PC-9 (cell line): ENCODE results near the gene TAS1R3. TPM values are rescaled to one million over a fixed set of nuclear protein-coding genes. Genes with fewer than 3 reads are reported as not detected.

ENCODE experiments used
- BruUV-seq: library from RNA; stranded (reverse); fragments of 400-500 nt; replicated peaks from 2 replicates; lab custom pipeline; 2021; lab: Mats Ljungman, UMichigan
- CTCF ChIA-PET: fragments of 300-600 bp; sonication (Branson Sonifier 250); formaldehyde crosslinking; loops from one replicate; lab custom pipeline; 2022; ENCODE audit warnings: antibody characterized with exemption; lab: Charles Lee
- POLR2A ChIA-PET: fragments of 300-600 bp; sonication (Branson Sonifier 250); formaldehyde crosslinking; loops from one replicate; lab custom pipeline; 2022; ENCODE audit warnings: antibody characterized with exemption; ENCODE audit not compliant: unreplicated experiment; lab: Charles Lee
- DNase-seq, 2 experiments: peaks; one replicate each; pipeline versions ENCODE4 v3.0.0 to v3.0.0-alpha.2; 2015 to 2022; ENCODE audit warnings: mixed read lengths in 1 of 2
- H2AFZ ChIP-seq: fragments of 200-600 bp; sonication (generic); 2 replicates; pipeline ENCODE4 v1.8.1; 2017; ENCODE audit warnings: antibody characterized with exemption
- H3F3A ChIP-seq: fragments of 200-600 bp; sonication (generic); 2 replicates; pipeline ENCODE4 v1.8.1; 2017; ENCODE audit warnings: antibody characterized with exemption, mild to moderate bottlenecking, low read depth; ENCODE audit not compliant: insufficient read depth
- H3K27ac ChIP-seq: fragments of 200-600 bp; sonication (generic); 2 replicates; pipeline ENCODE4 v1.6.1; 2016; ENCODE audit warnings: mixed run types
- H3K27me3 ChIP-seq: fragments of 200-600 bp; sonication (generic); 2 replicates; pipeline ENCODE4 v1.6.1; 2016; ENCODE audit warnings: low read depth, mixed run types; ENCODE audit not compliant: insufficient read depth
- H3K36me3 ChIP-seq: fragments of 200-600 bp; sonication (generic); 2 replicates; pipeline ENCODE4 v1.6.1; 2016; ENCODE audit warnings: low read depth, mixed run types
- H3K4me1 ChIP-seq: fragments of 200-600 bp; sonication (generic); replicated peaks from 2 replicates; pipeline ENCODE4 v1.6.1; 2016; ENCODE audit warnings: mixed run types; ENCODE audit not compliant: insufficient read depth
- H3K4me2 ChIP-seq: fragments of 200-600 bp; sonication (generic); 2 replicates; pipeline ENCODE4 v1.6.1; 2017; ENCODE audit warnings: mixed run types
- H3K4me3 ChIP-seq: fragments of 200-600 bp; sonication (generic); 2 replicates; pipeline ENCODE4 v1.6.1; 2016; ENCODE audit warnings: mixed run types
- H3K79me2 ChIP-seq: fragments of 200-600 bp; sonication (generic); 2 replicates; pipeline ENCODE4 v1.6.1; 2017; ENCODE audit warnings: low read depth, mixed run types
- H3K9me2 ChIP-seq: fragments of 200-600 bp; sonication (generic); 2 replicates; pipeline ENCODE4 v1.8.1; 2017; ENCODE audit warnings: mild to moderate bottlenecking; ENCODE audit not compliant: insufficient read depth
- H3K9me3 ChIP-seq: fragments of 200-600 bp; sonication (generic); 2 replicates; pipeline ENCODE4 v1.8.1; 2016; ENCODE audit warnings: low read depth; ENCODE audit not compliant: insufficient read depth
- H4K20me1 ChIP-seq: fragments of 200-600 bp; sonication (generic); 2 replicates; pipeline ENCODE4 v1.8.1; 2017; ENCODE audit not compliant: insufficient read depth
- EZH2 ChIP-seq: fragments of 200-600 bp; sonication (generic); IDR thresholded peaks from 2 replicates; pipeline ENCODE4 v1.8.0; 2017; ENCODE audit warnings: antibody characterized with exemption, low read depth
- intact Hi-C: fragments of 100-400 bp; cut with micrococcal nuclease; formaldehyde crosslinking; loops from one replicate; pipeline ENCODE4 v1.10.0; 2022; ENCODE audit not compliant: unreplicated experiment
- total RNA-seq: library from RNA; stranded (reverse); gene quantifications from 2 replicates; pipeline ENCODE4 v1.2.3, GENCODE V29; 2021
- TF ChIP-seq, protein P1 (sequence below): fragments of 200-600 bp; sonication (generic); conservative IDR thresholded peaks from 2 replicates; pipeline ENCODE4 v1.6.1; 2017; ENCODE audit warnings: mixed run types, antibody characterized with exemption, mild to moderate bottlenecking, moderate library complexity

TAS1R3 gene
- total RNA-seq, 1 experiment from 2014 or later: 0.57 TPM

GRCh38 chr1:1303736-1304135 lies 27.3 kb upstream of the TAS1R3 start:
- TF ChIP-seq, protein P1, sequence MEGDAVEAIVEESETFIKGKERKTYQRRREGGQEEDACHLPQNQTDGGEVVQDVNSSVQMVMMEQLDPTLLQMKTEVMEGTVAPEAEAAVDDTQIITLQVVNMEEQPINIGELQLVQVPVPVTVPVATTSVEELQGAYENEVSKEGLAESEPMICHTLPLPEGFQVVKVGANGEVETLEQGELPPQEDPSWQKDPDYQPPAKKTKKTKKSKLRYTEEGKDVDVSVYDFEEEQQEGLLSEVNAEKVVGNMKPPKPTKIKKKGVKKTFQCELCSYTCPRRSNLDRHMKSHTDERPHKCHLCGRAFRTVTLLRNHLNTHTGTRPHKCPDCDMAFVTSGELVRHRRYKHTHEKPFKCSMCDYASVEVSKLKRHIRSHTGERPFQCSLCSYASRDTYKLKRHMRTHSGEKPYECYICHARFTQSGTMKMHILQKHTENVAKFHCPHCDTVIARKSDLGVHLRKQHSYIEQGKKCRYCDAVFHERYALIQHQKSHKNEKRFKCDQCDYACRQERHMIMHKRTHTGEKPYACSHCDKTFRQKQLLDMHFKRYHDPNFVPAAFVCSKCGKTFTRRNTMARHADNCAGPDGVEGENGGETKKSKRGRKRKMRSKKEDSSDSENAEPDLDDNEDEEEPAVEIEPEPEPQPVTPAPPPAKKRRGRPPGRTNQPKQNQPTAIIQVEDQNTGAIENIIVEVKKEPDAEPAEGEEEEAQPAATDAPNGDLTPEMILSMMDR: no peak
- no peak for TF ChIP-seq EZH2
- intact Hi-C loops: loop anchor here (10.0 kb wide), 2 partner anchors 201 to 299 kb away; partner anchors contain the start of gene HES4
- POLR2A ChIA-PET: no interaction called here
- Histone ChIP-seq H3K4me2 (no peak overlapping the region), H3K36me3 (no peaks in the 10 kb centered on the region), H3K9me3 (no peaks in the 10 kb centered on the region), H3K79me2 (peaks cover 16% of the 10 kb centered on the region; the same call in 1 of the 2 replicates), H3K27me3 (no peaks in the 10 kb centered on the region), H3K9me2 (no peaks in the 10 kb centered on the region), H2AFZ (no peak overlapping the region), H4K20me1 (peaks cover 4% of the 10 kb centered on the region; the same call in 1 of the 2 replicates), H3K4me3 (no peak overlapping the region), H3F3A (peaks cover 16% of the 10 kb centered on the region; the same call in 1 of the 2 replicates), H3K4me1 (peaks cover 28% of the 10 kb centered on the region), H3K27ac (no peak overlapping the region)
- no peak for DNase-seq
- no TSS peak for BruUV-seq
- CTCF ChIA-PET: no interaction called here

GRCh38 chr1:1304331-1305299 lies 26.5 kb upstream of the TAS1R3 start:
- ChIA-PET POLR2A (interaction anchor here (0.5 to 0.7 kb wide), 3 partner anchors 14 to 391 kb away, joined by 3 to 5 read pairs (median 3); no protein-coding TSS in a partner anchor), CTCF (no interaction called here)

More at GRCh38 chr1:1304331-1305299, 26.5 kb upstream of the TAS1R3 start:
- Histone ChIP-seq H3K4me1 (peaks cover 31% of the 10 kb centered on the region), H2AFZ (no peak overlapping the region), H3K27ac (0 out of 2 replicates have a peak overlapping the region, but pooled peaks have one; percentile 8), H3K36me3 (no peaks in the 10 kb centered on the region), H4K20me1 (peaks cover 4% of the 10 kb centered on the region; the same call in 1 of the 2 replicates), H3K9me2 (no peaks in the 10 kb centered on the region), H3K79me2 (peaks cover 21% of the 10 kb centered on the region; the same call in 1 of the 2 replicates), H3F3A (peaks cover 16% of the 10 kb centered on the region; the same call in 1 of the 2 replicates), H3K4me2 (peak overlapping the region; percentile 98), H3K27me3 (no peaks in the 10 kb centered on the region), H3K9me3 (no peaks in the 10 kb centered on the region), H3K4me3 (no peak overlapping the region)
- no TSS peak for BruUV-seq
- intact Hi-C loops: loop anchor here (10.0 kb wide), 2 partner anchors 200 to 300 kb away; partner anchors contain the start of gene HES4
- TF ChIP-seq EZH2: no peak
- TF ChIP-seq, protein P1: no peak
- peak in 1 of 2 experiments; percentile 53 for DNase-seq
